HL-60/S4 (cell line): ENCODE measurements around the gene DOCK10.

ENCODE experiments used
- in situ Hi-C: fragments of 300-500 bp; cut with MboI; formaldehyde crosslinking; loops from 2 replicates; pipeline ENCODE4 v1.14.3; 2022; ENCODE audit warnings: low sequenced_read_pairs

DOCK10 gene

DNA sequence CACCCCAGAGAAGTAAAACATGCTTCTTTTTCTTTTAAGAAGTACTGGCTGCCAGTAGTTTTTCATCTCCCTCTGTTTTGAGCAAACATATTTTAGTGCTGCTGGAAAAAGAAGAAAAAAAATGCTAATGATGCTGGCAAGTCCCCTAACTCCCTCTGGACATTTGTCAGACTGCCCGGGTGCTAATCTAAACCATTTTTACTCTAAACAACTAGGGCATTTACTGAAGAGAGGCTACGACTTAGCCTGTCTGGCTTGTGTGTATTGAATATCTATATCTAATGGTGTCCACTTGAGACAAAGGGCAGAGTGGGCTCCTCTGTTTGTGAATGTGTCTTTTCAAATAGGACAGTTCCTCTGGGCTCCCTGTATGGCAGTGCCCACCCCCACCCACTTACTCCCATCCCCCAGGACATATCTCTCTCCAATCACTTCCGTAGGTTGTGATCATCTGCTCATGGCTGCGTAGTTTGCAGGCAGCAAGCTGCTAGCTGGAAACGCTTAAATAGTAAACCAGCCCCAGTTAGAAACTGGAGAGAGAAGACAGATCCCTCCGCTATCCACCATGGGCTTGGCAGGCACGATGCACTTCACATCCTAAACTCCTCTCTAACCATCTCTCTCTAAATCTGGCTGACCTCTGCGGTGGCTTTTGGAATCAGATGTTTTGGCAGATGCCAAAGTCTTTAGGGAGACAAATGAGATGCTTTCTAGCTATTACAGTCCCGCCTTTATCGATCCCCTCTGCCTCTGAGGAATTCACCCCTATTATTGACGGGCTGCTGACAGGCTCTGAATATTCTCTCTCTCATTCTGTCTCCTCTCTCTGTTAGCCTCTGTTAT lies 58.3 kb downstream of the DOCK10 start:
- in situ Hi-C loops = no loop called here

DNA sequence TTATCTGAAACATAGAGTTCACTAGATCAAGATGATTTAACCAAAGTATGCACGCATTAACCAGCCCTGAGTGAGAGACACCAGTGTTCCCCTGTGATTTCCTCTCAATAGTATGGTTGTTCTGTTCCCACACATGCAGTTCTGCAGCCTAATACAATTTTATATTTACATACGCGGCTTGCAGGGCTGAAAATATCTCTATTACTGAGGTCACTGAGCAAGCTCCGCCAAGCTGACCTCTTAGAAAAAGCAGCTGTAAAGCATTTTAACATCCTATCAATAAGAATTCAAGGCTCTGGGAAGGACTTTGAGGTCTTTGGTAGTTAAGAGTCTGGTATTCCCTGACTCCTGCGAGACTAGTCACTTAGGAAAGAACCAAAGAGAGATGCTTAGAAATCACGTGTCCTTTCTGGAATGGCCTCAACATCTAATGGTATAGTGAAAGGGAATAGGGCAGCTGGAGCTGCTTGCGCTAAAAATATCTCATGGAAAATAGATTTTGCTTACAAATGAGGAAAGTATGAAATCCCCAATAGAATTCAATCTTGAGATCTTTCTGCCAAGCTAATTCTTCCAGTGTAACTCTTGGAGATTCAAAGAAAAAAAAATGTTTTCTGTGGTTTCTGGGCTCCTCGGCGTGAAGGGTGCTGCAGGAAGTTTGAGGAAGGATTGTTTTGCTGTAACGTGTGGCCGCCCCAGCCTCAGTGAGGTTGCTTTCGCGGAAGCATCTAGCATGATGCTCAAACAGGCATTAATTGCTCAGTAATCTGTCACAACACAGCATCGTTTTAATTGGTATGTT lies 59.2 kb downstream of the DOCK10 start:
- in situ Hi-C loops = no loop called here

- in situ Hi-C loops = no loop called here
Measured at GRCh38 chr2:224982226-224982625, 60.0 kb downstream of the DOCK10 start.

DNA sequence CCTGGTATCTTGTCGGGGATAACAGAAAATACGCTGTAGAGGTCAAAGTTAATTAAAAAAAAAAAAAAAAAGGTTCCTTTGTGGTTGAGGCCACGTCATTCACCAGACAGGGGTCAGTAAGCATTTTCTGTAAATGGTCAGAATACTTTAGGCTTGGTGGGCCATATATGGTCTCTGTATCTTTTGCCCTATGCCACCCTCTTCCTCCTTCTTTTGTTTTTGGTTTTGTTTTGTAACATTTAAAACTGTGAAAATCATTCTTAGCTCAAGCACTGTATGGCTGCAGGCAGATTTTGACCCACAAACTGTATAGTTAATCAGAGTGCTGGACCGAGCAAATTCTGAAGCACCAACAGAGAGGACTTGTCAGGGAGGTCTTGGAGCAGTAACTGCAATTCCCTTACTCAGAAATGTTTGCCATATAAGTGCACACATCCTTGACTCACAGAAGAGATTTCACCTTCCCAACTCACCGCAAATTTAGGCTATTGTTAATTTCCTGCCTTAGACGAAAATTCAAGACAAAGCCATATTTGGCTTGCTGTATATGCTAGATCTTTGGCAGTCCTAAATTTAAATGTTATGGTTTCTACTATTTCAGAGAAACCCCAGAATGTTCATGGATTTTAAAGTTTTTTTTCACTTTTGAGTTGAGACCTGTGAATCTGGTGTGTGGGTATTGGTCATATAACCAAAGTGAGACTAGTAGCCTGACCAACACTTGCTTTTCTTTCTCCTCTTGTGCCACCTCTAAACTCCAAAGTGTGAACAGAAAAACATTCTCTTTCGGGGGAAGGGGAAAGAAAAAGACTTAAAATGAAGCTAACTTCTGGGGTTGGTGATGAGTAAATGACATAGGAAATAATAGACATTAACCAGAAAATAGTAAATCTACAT lies 65.4 kb downstream of the DOCK10 start:
- in situ Hi-C loops = no loop called here

GRCh38 chr2:224975761-224976160 lies 66.5 kb downstream of the DOCK10 start:
- in situ Hi-C loops = no loop called here

DNA sequence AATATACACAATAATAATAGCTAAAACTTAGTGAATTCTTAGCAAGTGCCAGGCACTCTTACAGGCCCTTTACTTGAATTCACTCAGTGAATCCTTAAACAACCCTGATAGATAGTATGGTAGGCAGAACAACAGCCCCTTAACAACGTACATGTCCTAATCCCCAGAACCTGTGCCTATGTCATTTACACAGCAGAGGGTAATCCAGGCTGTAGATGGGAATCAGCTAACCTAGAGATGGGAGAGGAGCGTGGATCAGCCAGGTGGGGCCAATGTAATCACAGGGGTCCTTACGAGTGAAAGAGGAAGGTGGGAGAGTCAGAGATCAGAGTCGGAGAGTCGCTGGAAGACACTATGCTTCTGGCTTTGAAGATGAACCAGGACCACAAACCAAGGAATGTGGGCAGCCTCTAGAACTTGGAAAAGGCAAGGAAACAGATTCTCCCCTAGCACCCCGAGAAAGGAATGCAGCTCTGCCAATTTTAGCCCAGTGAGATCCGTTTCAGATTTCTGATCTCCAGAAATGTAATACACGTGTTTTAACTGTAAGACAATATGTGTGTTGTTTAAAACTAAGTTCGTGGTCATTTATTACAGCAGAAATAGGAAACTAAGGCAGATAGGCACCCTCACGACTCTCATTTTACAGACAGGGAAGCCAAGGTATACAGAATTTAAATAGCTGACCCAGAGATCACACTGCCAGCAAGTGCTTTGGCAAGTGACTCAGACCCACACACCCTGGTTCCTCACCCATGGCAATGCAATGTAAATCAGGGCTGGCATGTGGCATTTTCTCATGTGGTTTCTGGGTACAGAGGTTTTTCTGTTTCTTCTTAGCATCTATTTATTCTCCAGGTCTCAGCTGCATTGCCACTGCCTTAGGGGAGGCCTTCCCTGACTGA lies 68.9 kb downstream of the DOCK10 start:
- in situ Hi-C loops = no loop called here

GRCh38 chr2:224971214-224971613 lies 71.1 kb downstream of the DOCK10 start:
- in situ Hi-C loops = no loop called here

- in situ Hi-C loops = no loop called here
Measured at GRCh38 chr2:224970311-224970710, 72.0 kb downstream of the DOCK10 start.

DNA sequence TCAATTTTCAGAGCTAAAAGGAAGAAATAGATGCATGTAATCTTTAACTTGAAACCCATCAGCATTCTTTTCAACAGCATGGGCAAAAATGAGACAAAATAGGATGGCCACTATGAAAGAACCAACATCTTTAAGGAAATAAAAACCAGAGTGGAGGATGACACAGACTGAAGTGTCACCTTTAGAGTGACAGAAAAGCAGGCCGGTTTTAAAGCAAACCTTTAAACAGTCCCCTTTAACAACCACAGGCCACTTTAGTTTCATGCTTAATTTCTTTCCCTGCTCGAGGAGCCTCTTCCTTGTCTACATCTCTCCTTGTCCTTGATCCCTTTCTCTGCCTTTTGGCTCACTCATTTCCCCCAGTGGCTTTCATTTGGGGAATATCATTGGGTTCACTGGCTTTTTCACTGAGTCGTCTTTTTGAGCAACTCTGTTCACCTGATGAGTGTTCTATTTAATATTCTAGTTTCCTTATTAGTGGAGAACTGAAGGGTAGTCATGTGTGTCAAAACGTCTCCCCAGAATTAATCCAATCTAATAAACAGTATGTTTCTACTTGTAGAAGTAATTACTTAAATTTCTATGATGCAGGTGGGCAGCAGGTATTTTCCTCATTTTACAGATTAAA lies 72.5 kb downstream of the DOCK10 start:
- in situ Hi-C loops = no loop called here

- in situ Hi-C loops = no loop called here
Measured at GRCh38 chr2:224969095-224969494, 73.2 kb downstream of the DOCK10 start.

DNA sequence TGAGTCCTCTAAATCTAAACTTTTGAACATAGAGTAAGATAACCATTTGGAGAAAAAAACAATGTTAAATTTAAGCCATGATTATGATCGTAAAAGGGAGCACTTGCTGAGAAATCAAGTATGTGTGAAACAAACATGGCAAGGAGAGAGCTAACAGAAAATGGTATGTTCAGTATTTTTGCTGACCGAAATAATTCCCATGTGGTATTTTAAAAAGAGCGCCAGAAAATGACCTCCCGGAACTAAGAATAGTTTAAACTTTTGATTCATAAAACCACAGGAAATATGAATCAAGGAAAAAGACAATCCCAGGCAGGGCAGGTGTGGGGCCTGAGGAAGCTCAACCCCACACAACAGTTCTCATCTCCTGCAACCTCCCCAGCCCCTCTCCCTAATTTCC lies 74.2 kb downstream of the DOCK10 start:
- in situ Hi-C loops = no loop called here

DNA sequence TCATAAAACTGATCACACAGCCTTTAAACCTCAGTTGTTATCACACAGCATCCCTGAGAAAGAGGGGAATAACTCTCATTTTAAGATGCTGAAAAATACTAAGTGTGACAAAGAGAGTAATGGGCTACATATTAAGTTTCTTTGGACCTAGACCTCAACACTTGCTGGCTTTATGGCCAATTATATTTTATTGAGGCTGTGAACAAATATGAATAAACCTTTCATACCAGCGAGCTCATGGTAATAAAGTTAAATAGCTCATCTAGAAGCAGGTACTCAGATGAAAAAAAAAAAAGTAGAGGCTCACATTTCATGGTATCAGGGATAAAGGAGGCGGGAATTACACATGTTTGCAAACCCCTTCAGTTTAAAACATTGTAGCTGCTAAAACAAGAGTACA lies 75.7 kb downstream of the DOCK10 start:
- in situ Hi-C loops = no loop called here

GRCh38 chr2:224959556-224959955 lies 82.7 kb downstream of the DOCK10 start:
- in situ Hi-C loops = no loop called here

- in situ Hi-C loops = no loop called here
Measured at GRCh38 chr2:224958873-224959272, 83.4 kb downstream of the DOCK10 start.

GRCh38 chr2:224958462-224958857 lies 83.8 kb downstream of the DOCK10 start:
- in situ Hi-C loops = no loop called here

- in situ Hi-C loops = no loop called here
Measured at GRCh38 chr2:224957540-224958461, 84.5 kb downstream of the DOCK10 start.

DNA sequence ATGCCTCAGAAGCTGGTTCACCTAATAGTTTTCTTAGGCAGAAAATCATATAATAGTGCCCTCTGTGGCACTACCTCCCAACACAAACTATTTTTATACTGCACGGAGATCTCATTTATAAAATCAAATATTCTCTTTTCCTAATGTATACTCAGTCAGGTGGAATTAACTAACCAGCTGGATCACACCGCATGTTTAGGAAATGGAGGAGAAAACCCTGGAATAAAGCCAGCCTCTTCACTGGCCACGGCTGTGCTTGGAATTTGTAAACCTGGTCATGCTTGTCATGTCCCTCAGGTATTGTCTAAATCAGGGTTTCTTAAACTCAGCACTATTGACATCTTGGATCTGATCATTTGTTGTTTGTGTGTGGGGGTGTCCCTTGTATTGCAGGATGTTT lies 85.6 kb downstream of the DOCK10 start:
- in situ Hi-C loops = no loop called here

GRCh38 chr2:224954980-224955379 lies 87.3 kb downstream of the DOCK10 start:
- in situ Hi-C loops = no loop called here
